ENCODE results near the gene MYH7. TPM values are rescaled to one million over a fixed set of nuclear protein-coding genes. Genes with fewer than 3 reads are reported as not detected.

Gene MYH7
- total RNA-seq, 1 experiment from 2014 or later: not detected

- ChIA-PET CTCF (interaction anchor here (0.7 to 2.0 kb wide), 5 partner anchors 10 to 125 kb away, joined by 3 to 7 read pairs (median 3); no protein-coding TSS in a partner anchor), POLR2A (interaction anchor here (0.5 kb wide), 1 partner anchor 24 kb away, joined by 3 read pairs; no protein-coding TSS in a partner anchor)
- no peak for ATAC-seq
Observed at GRCh38 chr14:23454445-23454856, 19.0 kb upstream of the MYH7 start.

GRCh38 chr14:23452237-23452636 is 16.8 kb upstream of the MYH7 start:
- no peaks in the 10 kb centered on the region for H3K36me3 Mint-ChIP-seq
- H3K27ac Mint-ChIP-seq: no peak overlapping the region
- no peak for ATAC-seq
- H3K9me3 Mint-ChIP-seq: no peaks in the 10 kb centered on the region
- ChIA-PET POLR2A (no interaction called here), CTCF (interaction anchor here (0.6 to 1.5 kb wide), 2 partner anchors 72 to 92 kb away, joined by 3 to 4 read pairs; no protein-coding TSS in a partner anchor)
- H3K4me3 Mint-ChIP-seq: no peak overlapping the region
- DNase-seq (ENCODE audit: low spot score): no peak
- peaks cover 11% of the 10 kb centered on the region for H3K4me1 Mint-ChIP-seq
- no peaks in the 10 kb centered on the region for H3K27me3 Mint-ChIP-seq (ENCODE audit: low read depth)
- no peak for TF ChIP-seq ESRRA (CRISPR knock-in tag; IDR thresholded peaks at IDR 0.05; ENCODE audit: borderline replicate concordance)
- no peak for TF ChIP-seq FOXP4 (CRISPR knock-in tag; IDR thresholded peaks at IDR 0.05)
- TF ChIP-seq, protein P1, sequence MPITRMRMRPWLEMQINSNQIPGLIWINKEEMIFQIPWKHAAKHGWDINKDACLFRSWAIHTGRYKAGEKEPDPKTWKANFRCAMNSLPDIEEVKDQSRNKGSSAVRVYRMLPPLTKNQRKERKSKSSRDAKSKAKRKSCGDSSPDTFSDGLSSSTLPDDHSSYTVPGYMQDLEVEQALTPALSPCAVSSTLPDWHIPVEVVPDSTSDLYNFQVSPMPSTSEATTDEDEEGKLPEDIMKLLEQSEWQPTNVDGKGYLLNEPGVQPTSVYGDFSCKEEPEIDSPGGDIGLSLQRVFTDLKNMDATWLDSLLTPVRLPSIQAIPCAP (CRISPR knock-in tag; IDR thresholded peaks at IDR 0.05): no peak
- TF ChIP-seq FOXK1 (CRISPR knock-in tag; IDR thresholded peaks at IDR 0.05): no peak
- no peak for TF ChIP-seq ZNF396 (CRISPR knock-in tag; IDR thresholded peaks at IDR 0.05; ENCODE audit: borderline replicate concordance)
- TF ChIP-seq NR2C2 (CRISPR knock-in tag; IDR thresholded peaks at IDR 0.05): no peak
- TF ChIP-seq GTF2I (CRISPR knock-in tag; conservative IDR thresholded peaks at IDR 0.05): no peak

More at GRCh38 chr14:23454445-23454856, 19.0 kb upstream of the MYH7 start:
- no peak for TF ChIP-seq FOXP1 (CRISPR knock-in tag; IDR thresholded peaks at IDR 0.05; ENCODE audit: borderline replicate concordance)
- TF ChIP-seq ELF4 (CRISPR knock-in tag; IDR thresholded peaks at IDR 0.05; ENCODE audit: low read depth): no peak
- TF ChIP-seq IRF2 (CRISPR knock-in tag; IDR thresholded peaks at IDR 0.05; ENCODE audit: borderline replicate concordance, low read depth): no peak
- TF ChIP-seq FOXP4 (CRISPR knock-in tag; IDR thresholded peaks at IDR 0.05): no peak
- TF ChIP-seq ZNF219 (CRISPR knock-in tag; IDR thresholded peaks at IDR 0.05; ENCODE audit: borderline replicate concordance): no peak
- TF ChIP-seq, protein P2, sequence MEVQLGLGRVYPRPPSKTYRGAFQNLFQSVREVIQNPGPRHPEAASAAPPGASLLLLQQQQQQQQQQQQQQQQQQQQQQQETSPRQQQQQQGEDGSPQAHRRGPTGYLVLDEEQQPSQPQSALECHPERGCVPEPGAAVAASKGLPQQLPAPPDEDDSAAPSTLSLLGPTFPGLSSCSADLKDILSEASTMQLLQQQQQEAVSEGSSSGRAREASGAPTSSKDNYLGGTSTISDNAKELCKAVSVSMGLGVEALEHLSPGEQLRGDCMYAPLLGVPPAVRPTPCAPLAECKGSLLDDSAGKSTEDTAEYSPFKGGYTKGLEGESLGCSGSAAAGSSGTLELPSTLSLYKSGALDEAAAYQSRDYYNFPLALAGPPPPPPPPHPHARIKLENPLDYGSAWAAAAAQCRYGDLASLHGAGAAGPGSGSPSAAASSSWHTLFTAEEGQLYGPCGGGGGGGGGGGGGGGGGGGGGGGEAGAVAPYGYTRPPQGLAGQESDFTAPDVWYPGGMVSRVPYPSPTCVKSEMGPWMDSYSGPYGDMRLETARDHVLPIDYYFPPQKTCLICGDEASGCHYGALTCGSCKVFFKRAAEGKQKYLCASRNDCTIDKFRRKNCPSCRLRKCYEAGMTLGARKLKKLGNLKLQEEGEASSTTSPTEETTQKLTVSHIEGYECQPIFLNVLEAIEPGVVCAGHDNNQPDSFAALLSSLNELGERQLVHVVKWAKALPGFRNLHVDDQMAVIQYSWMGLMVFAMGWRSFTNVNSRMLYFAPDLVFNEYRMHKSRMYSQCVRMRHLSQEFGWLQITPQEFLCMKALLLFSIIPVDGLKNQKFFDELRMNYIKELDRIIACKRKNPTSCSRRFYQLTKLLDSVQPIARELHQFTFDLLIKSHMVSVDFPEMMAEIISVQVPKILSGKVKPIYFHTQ (CRISPR knock-in tag; IDR thresholded peaks at IDR 0.05): no peak
- TF ChIP-seq FOXK1 (CRISPR knock-in tag; IDR thresholded peaks at IDR 0.05): no peak
- TF ChIP-seq, protein P3, sequence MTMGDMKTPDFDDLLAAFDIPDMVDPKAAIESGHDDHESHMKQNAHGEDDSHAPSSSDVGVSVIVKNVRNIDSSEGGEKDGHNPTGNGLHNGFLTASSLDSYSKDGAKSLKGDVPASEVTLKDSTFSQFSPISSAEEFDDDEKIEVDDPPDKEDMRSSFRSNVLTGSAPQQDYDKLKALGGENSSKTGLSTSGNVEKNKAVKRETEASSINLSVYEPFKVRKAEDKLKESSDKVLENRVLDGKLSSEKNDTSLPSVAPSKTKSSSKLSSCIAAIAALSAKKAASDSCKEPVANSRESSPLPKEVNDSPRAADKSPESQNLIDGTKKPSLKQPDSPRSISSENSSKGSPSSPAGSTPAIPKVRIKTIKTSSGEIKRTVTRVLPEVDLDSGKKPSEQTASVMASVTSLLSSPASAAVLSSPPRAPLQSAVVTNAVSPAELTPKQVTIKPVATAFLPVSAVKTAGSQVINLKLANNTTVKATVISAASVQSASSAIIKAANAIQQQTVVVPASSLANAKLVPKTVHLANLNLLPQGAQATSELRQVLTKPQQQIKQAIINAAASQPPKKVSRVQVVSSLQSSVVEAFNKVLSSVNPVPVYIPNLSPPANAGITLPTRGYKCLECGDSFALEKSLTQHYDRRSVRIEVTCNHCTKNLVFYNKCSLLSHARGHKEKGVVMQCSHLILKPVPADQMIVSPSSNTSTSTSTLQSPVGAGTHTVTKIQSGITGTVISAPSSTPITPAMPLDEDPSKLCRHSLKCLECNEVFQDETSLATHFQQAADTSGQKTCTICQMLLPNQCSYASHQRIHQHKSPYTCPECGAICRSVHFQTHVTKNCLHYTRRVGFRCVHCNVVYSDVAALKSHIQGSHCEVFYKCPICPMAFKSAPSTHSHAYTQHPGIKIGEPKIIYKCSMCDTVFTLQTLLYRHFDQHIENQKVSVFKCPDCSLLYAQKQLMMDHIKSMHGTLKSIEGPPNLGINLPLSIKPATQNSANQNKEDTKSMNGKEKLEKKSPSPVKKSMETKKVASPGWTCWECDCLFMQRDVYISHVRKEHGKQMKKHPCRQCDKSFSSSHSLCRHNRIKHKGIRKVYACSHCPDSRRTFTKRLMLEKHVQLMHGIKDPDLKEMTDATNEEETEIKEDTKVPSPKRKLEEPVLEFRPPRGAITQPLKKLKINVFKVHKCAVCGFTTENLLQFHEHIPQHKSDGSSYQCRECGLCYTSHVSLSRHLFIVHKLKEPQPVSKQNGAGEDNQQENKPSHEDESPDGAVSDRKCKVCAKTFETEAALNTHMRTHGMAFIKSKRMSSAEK (CRISPR knock-in tag; IDR thresholded peaks at IDR 0.05; ENCODE audit: borderline replicate concordance): no peak
- TF ChIP-seq SMAD4 (CRISPR knock-in tag; IDR thresholded peaks at IDR 0.05): no peak
- TF ChIP-seq, protein P1 (CRISPR knock-in tag; IDR thresholded peaks at IDR 0.05): no peak
- no peak for TF ChIP-seq ZNF396 (CRISPR knock-in tag; IDR thresholded peaks at IDR 0.05; ENCODE audit: borderline replicate concordance)
- TF ChIP-seq ZNF317 (CRISPR knock-in tag; IDR thresholded peaks at IDR 0.05; ENCODE audit: borderline replicate concordance, low read depth): no peak
- peaks cover 2% of the 10 kb centered on the region for H3K4me1 Mint-ChIP-seq
- H3K4me3 Mint-ChIP-seq: no peak overlapping the region
- no peaks in the 10 kb centered on the region for H3K9me3 Mint-ChIP-seq
- no peaks in the 10 kb centered on the region for H3K36me3 Mint-ChIP-seq
- H3K27ac Mint-ChIP-seq: no peak overlapping the region
- no peak for DNase-seq (ENCODE audit: low spot score)
- H3K27me3 Mint-ChIP-seq (ENCODE audit: low read depth): peaks cover 5% of the 10 kb centered on the region; the same call in 1 of the 2 replicates

Data from WTC11 (cell line).